Peyer's patch (tissue), 4 donors: ENCODE results near the gene KCNK18. TPM values are rescaled to one million over a fixed set of nuclear protein-coding genes. Genes with fewer than 3 reads are reported as not detected.

ENCODE experiments used
- DNase-seq, 3 donors: peaks; one replicate each; pipeline ENCODE4 v3.0.0-alpha.2; 2017 to 2019
- H3K27ac ChIP-seq, 4 donors: fragments of 200-600 bp; sonication (generic); one replicate each; pipeline ENCODE4 v1.5.1; 2016 to 2019
- H3K27me3 ChIP-seq, 2 donors: fragments of 200-600 bp; sonication (generic); one replicate each; pipeline ENCODE4 v1.5.1; 2019
- H3K36me3 ChIP-seq, 3 donors: fragments of 200-600 bp; sonication (generic); one replicate each; pipeline ENCODE4 v1.5.1; 2016 to 2019
- H3K4me1 ChIP-seq, 4 donors: fragments of 200-600 bp; sonication (generic); one replicate each; pipeline ENCODE4 v1.5.1; 2016 to 2019
- H3K4me3 ChIP-seq, 4 donors: fragments of 200-600 bp; sonication (generic); 1 replicate in 3 of 4; 2 replicates in 1 of 4; pipeline ENCODE4 v1.5.1; 2016 to 2019; ENCODE audit warnings: mild to moderate bottlenecking in 1 of 4
- H3K9me3 ChIP-seq, 4 donors: fragments of 200-600 bp; sonication (generic); one replicate each; pipeline ENCODE4 v1.5.1; 2016 to 2019; ENCODE audit warnings: mild to moderate bottlenecking in 1 of 4
- POLR2A ChIP-seq, 2 donors: fragments of 450-650 bp; IDR thresholded peaks; one replicate each; pipeline ENCODE4 v1.5.1; 2017; ENCODE audit warnings: antibody characterized with exemption in 2 of 2, mild to moderate bottlenecking in 2 of 2, moderate library complexity in 2 of 2
- total RNA-seq, 4 donors: library from RNA; depleted of rRNA; stranded (reverse); fragments of >200 nt; gene quantifications; one replicate each; pipeline ENCODE4 v1.1.0, GENCODE V29; 2016
- TF ChIP-seq, protein P1 (sequence below), 6 experiments: fragments of 450-650 bp in 4 of 6; fragments of 200-600 bp in 2 of 6; sonication (generic) in 1 of 6; IDR thresholded peaks; one replicate each; pipeline ENCODE4 v1.5.1; 2017 to 2019; ENCODE audit warnings: antibody characterized with exemption in 6 of 6, mild to moderate bottlenecking in 3 of 6, moderate library complexity in 1 of 6

Gene KCNK18
- total RNA-seq, 4 donors from 2014 or later = not detected

GRCh38 chr10:117167789-117168674 is 29.3 kb upstream of the KCNK18 start:
- TF ChIP-seq, protein P1, sequence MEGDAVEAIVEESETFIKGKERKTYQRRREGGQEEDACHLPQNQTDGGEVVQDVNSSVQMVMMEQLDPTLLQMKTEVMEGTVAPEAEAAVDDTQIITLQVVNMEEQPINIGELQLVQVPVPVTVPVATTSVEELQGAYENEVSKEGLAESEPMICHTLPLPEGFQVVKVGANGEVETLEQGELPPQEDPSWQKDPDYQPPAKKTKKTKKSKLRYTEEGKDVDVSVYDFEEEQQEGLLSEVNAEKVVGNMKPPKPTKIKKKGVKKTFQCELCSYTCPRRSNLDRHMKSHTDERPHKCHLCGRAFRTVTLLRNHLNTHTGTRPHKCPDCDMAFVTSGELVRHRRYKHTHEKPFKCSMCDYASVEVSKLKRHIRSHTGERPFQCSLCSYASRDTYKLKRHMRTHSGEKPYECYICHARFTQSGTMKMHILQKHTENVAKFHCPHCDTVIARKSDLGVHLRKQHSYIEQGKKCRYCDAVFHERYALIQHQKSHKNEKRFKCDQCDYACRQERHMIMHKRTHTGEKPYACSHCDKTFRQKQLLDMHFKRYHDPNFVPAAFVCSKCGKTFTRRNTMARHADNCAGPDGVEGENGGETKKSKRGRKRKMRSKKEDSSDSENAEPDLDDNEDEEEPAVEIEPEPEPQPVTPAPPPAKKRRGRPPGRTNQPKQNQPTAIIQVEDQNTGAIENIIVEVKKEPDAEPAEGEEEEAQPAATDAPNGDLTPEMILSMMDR (IDR thresholded peaks at IDR 0.05) = peak in 5 of 6 experiments; percentile 30 to 80 (median 75)
- TF ChIP-seq POLR2A (IDR thresholded peaks at IDR 0.05) = no peak
- Histone ChIP-seq H3K4me1 (peaks cover 0 to 21% (median 5%) of the 10 kb centered on the region in 4 donors), H3K9me3 (no peaks in the 10 kb centered on the region), H3K27me3 (peaks cover 0 to 61% of the 10 kb centered on the region in 2 donors), H3K36me3 (no peaks in the 10 kb centered on the region), H3K4me3 (peak overlapping the region in 3 of 4 donors; percentile 6 to 34 (median 26)), H3K27ac (no peak overlapping the region)
- DNase-seq = peak; percentile 25 to 76 (median 75)

GRCh38 chr10:117168729-117169128 is 28.6 kb upstream of the KCNK18 start:
- H3K4me3 ChIP-seq = no peak overlapping the region
- peaks cover 0 to 14% (median 2%) of the 10 kb centered on the region in 4 donors for H3K4me1 ChIP-seq
- no peak overlapping the region for H3K27ac ChIP-seq
- no peaks in the 10 kb centered on the region for H3K36me3 ChIP-seq
- peaks cover 0 to 60% of the 10 kb centered on the region in 2 donors for H3K27me3 ChIP-seq
- TF ChIP-seq, protein P1 (IDR thresholded peaks at IDR 0.05) = no peak
- TF ChIP-seq POLR2A (IDR thresholded peaks at IDR 0.05) = no peak
- DNase-seq = no peak
- H3K9me3 ChIP-seq = no peaks in the 10 kb centered on the region

- H3K27ac ChIP-seq = no peak overlapping the region
- peaks cover 0 to 57% of the 10 kb centered on the region in 2 donors for H3K27me3 ChIP-seq
- H3K9me3 ChIP-seq = no peaks in the 10 kb centered on the region
- H3K4me3 ChIP-seq = no peak overlapping the region
- H3K4me1 ChIP-seq = peaks cover 0 to 16% (median 2%) of the 10 kb centered on the region in 4 donors
- no peak for DNase-seq
- TF ChIP-seq, protein P1 (IDR thresholded peaks at IDR 0.05) = no peak
- TF ChIP-seq POLR2A (IDR thresholded peaks at IDR 0.05) = no peak
- no peaks in the 10 kb centered on the region for H3K36me3 ChIP-seq
Measured at GRCh38 chr10:117169480-117169879, 27.8 kb upstream of the KCNK18 start.

GRCh38 chr10:117170244-117170643 is 27.0 kb upstream of the KCNK18 start:
- Histone ChIP-seq H3K9me3 (no peaks in the 10 kb centered on the region), H3K4me1 (peaks cover 0 to 17% (median 2%) of the 10 kb centered on the region in 4 donors), H3K36me3 (no peaks in the 10 kb centered on the region), H3K4me3 (no peak overlapping the region), H3K27me3 (peaks cover 0 to 50% of the 10 kb centered on the region in 2 donors), H3K27ac (no peak overlapping the region)
- TF ChIP-seq, protein P1 (IDR thresholded peaks at IDR 0.05) = no peak
- TF ChIP-seq POLR2A (IDR thresholded peaks at IDR 0.05) = no peak
- no peak for DNase-seq

- Histone ChIP-seq H3K36me3 (no peaks in the 10 kb centered on the region), H3K27ac (no peak overlapping the region), H3K9me3 (no peaks in the 10 kb centered on the region), H3K4me3 (peak overlapping the region; percentile 18 to 53 (median 43)), H3K4me1 (peaks cover 0 to 16% (median 0%) of the 10 kb centered on the region in 4 donors), H3K27me3 (peaks cover 0 to 23% of the 10 kb centered on the region in 2 donors)
- DNase-seq = peak; percentile 68 to 93 (median 81)
- TF ChIP-seq POLR2A (IDR thresholded peaks at IDR 0.05) = no peak
- TF ChIP-seq, protein P1 (IDR thresholded peaks at IDR 0.05) = peak; percentile 48 to 85 (median 80)
Measured at GRCh38 chr10:117174439-117175214, 22.7 kb upstream of the KCNK18 start.
